Left lung (tissue), 10 donors: ENCODE data around the gene DSCAML1. TPM values are rescaled to one million over a fixed set of nuclear protein-coding genes. Genes with fewer than 3 reads are reported as not detected.

Experiments
- ATAC-seq: fragments of 200-7000 bp; cut with Tn5 transposase; one replicate; pipeline ENCODE4 v1.9.1; 2020; ENCODE audit warnings: moderate library complexity
- DNase-seq, 4 donors: peaks; one replicate each; pipeline ENCODE4 v3.0.0-alpha.2; 2013 to 2020
- H3K27ac ChIP-seq, 2 donors: fragments of 200-600 bp; sonication (generic) in 1 of 2; one replicate each; pipeline versions ENCODE4 v1.5.0 to v1.8.0; 2020 to 2021
- H3K27me3 ChIP-seq, 2 donors: fragments of 200-600 bp; sonication (generic) in 1 of 2; one replicate each; pipeline versions ENCODE4 v1.5.0 to v1.8.0; 2020 to 2021
- H3K36me3 ChIP-seq, 2 donors: fragments of 200-600 bp; sonication (generic) in 1 of 2; one replicate each; pipeline versions ENCODE4 v1.5.0 to v1.8.0; 2020 to 2021
- H3K4me1 ChIP-seq, 2 donors: fragments of 200-600 bp; one replicate each; pipeline ENCODE4 v1.8.0; 2021
- H3K4me3 ChIP-seq, 2 donors: fragments of 200-600 bp; sonication (generic) in 1 of 2; one replicate each; pipeline versions ENCODE4 v1.5.0 to v1.8.0; 2020 to 2021; ENCODE audit warnings: mild to moderate bottlenecking in 1 of 2
- H3K9me3 ChIP-seq, 2 donors: fragments of 200-600 bp; sonication (generic) in 1 of 2; one replicate each; pipeline versions ENCODE4 v1.5.0 to v1.8.0; 2020 to 2021
- intact Hi-C, 2 donors: fragments of 100-400 bp; cut with DNase I; formaldehyde crosslinking; loops; one replicate each; pipeline versions ENCODE4 v1.11.2 to v1.14.2; 2022
- polyA plus RNA-seq, 6 donors: library from polyadenylated mRNA; unstranded; fragments of 120-200 nt; gene quantifications; one replicate each; pipeline ENCODE4 v1.2.1, GENCODE V29; 2013; ENCODE audit not compliant: insufficient read length in 6 of 6
- total RNA-seq, 2 donors: library from RNA; stranded (reverse); fragmentation: NEBNext Ultra II Directional; extraction: Animal tissue kit (Norgen Biotek cat#: 25700); gene quantifications; one replicate each; pipeline ENCODE4 v1.2.1, GENCODE V29; 2021
- TF ChIP-seq, protein P1 (sequence below), 2 donors: fragments of 200-600 bp; sonication (generic) in 1 of 2; IDR thresholded peaks; one replicate each; pipeline versions ENCODE4 v1.5.0 to v1.8.0; 2021; ENCODE audit warnings: antibody characterized with exemption in 2 of 2
- donor health status: DM: no; HTN: yes; CAD: no.
- donor health status: DM: no; HTN: no; CAD: no.

The DSCAML1 gene
- total and polyA plus RNA-seq, 8 donors, result 0.35 to 1.8 (median 1.2) TPM

DNA sequence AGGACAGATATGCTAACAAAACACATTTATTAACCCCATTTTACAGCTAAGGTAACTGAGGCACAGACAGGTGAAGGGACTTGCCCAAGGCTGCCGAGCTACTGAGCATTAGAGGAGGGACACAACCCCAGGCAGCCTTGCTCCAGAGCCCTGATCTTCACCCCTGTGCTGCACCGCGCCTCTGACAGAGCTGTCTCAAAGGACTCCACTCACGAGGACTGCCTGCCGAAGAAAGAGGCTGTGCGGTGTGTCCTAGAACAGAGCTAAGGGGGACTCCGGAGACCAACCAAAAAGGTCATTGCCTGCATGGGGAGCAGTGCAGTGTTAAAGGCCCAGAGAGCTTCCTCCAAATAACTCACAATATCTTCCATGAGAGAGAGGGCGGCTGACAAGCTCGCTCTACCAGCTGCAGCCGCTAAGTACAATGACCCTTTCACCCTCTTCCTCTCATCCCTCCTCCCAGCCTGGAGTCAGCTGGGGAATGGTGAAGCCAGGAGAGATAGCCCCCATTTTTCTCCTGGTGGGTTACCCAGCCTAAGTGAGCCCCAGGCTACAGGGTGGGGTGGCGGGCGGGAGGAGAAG is 119.2 kb downstream of the DSCAML1 start:
- ATAC-seq (no peak), DNase-seq (peak in 1 of 4 donors; percentile 63)
- Histone ChIP-seq H3K9me3 (no peaks in the 10 kb centered on the region), H3K4me1 (no peaks in the 10 kb centered on the region), H3K27ac (no peak overlapping the region), H3K27me3 (no peaks in the 10 kb centered on the region), H3K4me3 (no peak overlapping the region), H3K36me3 (no peaks in the 10 kb centered on the region)
- TF ChIP-seq, protein P1, sequence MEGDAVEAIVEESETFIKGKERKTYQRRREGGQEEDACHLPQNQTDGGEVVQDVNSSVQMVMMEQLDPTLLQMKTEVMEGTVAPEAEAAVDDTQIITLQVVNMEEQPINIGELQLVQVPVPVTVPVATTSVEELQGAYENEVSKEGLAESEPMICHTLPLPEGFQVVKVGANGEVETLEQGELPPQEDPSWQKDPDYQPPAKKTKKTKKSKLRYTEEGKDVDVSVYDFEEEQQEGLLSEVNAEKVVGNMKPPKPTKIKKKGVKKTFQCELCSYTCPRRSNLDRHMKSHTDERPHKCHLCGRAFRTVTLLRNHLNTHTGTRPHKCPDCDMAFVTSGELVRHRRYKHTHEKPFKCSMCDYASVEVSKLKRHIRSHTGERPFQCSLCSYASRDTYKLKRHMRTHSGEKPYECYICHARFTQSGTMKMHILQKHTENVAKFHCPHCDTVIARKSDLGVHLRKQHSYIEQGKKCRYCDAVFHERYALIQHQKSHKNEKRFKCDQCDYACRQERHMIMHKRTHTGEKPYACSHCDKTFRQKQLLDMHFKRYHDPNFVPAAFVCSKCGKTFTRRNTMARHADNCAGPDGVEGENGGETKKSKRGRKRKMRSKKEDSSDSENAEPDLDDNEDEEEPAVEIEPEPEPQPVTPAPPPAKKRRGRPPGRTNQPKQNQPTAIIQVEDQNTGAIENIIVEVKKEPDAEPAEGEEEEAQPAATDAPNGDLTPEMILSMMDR (IDR thresholded peaks at IDR 0.05), result no peak
- intact Hi-C loops, result no loop called here

DNA sequence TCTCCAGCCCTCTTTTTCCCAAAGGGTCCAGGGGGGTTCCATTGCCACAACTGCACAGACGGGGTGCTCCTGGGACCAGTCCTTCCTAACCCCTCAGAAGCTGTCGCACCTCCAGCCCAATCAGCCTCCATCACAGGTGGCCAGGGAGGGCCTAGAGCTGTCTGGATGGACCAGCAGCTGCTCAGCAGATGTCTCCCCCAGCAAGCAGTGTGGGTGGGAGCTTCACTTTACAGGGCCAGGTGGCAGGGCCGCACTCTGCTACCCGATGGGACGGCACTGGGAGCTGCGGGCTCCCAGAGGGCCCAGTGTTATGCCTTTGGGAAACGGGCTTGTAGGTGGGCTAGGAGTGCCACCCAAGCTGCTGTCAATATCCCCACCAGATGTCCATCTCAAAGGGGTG is 120.5 kb downstream of the DSCAML1 start:
- Histone ChIP-seq H3K36me3 (no peaks in the 10 kb centered on the region), H3K4me3 (no peak overlapping the region), H3K27ac (no peak overlapping the region), H3K27me3 (no peaks in the 10 kb centered on the region), H3K9me3 (no peaks in the 10 kb centered on the region), H3K4me1 (no peaks in the 10 kb centered on the region)
- peak in 1 of 4 donors; percentile 49 for DNase-seq
- TF ChIP-seq, protein P1 (IDR thresholded peaks at IDR 0.05), result no peak
- intact Hi-C loops, result no loop called here
- ATAC-seq, result no peak

DNA sequence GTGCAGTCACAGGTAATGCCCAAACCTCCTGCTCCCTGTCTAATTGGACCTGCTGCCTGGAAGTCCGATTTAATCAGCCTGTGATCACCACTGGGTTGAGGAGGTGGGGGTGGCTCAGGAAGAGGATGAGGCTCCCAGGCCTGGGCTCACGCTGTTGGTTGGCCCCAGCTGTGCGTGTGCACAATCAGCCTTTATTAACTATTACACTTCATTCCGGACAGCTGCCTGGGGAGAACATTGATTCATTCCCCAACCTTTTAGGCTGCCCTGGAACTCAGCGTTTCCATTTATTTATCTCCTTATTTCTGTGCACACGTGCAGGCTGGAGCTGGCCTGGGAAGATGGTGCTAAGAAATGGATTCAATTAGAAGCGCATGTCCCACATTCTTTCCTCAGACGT is 123.4 kb downstream of the DSCAML1 start:
- no peak overlapping the region for H3K27ac ChIP-seq
- DNase-seq, result no peak
- ATAC-seq, result no peak
- H3K4me3 ChIP-seq, result no peak overlapping the region
- no peaks in the 10 kb centered on the region for H3K27me3 ChIP-seq
- TF ChIP-seq, protein P1 (IDR thresholded peaks at IDR 0.05), result no peak
- intact Hi-C loops, result no loop called here
- H3K36me3 ChIP-seq, result no peaks in the 10 kb centered on the region
- no peaks in the 10 kb centered on the region for H3K4me1 ChIP-seq
- no peaks in the 10 kb centered on the region for H3K9me3 ChIP-seq

DNA sequence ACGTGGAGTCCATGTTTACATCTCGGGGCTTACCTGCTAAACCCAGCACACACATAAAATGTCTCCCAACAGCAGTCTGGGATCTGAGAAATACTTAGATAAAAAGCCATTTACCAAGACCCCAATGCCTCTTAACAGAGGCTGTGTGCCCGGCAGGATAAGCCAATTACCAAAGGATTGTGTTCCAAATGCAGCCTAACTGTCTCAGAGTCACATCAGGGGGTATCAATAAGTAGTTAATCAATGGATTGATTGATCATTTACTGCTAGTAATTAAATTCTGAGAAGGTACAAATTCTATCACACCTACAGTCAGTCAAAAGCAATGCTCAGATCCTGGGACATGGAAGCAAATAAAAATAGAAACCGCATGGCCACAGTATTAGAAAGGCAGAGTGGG is 125.6 kb downstream of the DSCAML1 start:
- Histone ChIP-seq H3K27me3 (no peaks in the 10 kb centered on the region), H3K27ac (no peak overlapping the region), H3K4me1 (no peaks in the 10 kb centered on the region), H3K36me3 (no peaks in the 10 kb centered on the region), H3K9me3 (no peaks in the 10 kb centered on the region), H3K4me3 (no peak overlapping the region)
- no peak for DNase-seq
- no peak for ATAC-seq
- intact Hi-C loops, result no loop called here
- TF ChIP-seq, protein P1 (IDR thresholded peaks at IDR 0.05), result no peak

DNA sequence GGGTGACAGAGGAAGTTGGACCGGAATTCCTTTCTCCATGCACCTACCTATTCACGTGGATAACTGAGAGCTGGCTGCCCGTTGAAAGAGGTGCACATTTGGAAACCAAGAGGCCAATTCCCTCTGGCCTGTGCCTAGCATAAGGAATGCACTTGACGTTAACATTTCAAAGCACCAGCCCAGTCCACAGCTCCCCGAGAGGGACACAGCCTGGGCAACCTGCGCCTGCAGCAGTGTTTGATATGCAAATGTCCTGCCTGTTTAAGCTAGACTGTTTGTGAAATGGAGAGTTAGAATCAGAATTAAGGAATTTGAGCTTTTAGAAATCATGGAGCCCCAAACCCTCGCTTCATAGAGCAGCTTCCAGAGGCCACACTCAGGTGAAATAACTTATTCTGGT is 126.1 kb downstream of the DSCAML1 start:
- Histone ChIP-seq H3K9me3 (no peaks in the 10 kb centered on the region), H3K4me1 (no peaks in the 10 kb centered on the region), H3K27me3 (no peaks in the 10 kb centered on the region), H3K36me3 (no peaks in the 10 kb centered on the region), H3K4me3 (no peak overlapping the region), H3K27ac (no peak overlapping the region)
- intact Hi-C loops, result no loop called here
- ATAC-seq (peak; percentile 19), DNase-seq (peak in 1 of 4 donors; percentile 50)
- TF ChIP-seq, protein P1 (IDR thresholded peaks at IDR 0.05), result no peak
